Measurements from ENCODE around the gene SBK3.

DNA sequence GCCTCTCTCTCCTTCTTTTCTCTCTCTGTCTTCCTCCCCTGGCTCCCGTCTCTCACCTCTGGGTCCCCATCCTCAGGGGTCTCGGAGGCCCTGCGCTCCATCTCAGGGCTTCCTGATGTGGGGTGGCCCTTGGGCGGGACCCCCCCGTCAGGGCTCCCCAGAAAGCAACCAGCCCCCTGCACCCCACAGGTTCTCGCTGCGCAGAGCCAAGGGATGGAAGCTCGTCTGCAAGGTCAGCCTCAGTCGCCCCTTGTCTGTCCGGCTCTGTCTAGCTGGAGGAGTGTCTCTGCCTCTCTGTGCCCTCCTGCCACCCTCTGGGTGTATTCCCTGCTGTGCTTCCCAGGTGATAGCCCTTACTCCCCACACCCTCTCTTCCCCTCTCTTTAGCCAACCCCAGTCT is at the start of gene SBK3:
- TF ChIP-seq CTCF (IDR thresholded peaks at IDR 0.05) = no peak
- no peak for TF ChIP-seq ZFX (IDR thresholded peaks at IDR 0.05; ENCODE audit: borderline replicate concordance)

Data from 22Rv1 (cell line).